Tibial artery (tissue), 4 donors: ENCODE data around the gene FBN3.

ENCODE experiments used
- DNase-seq, 2 donors: peaks; one replicate each; pipeline ENCODE4 v3.0.0-alpha.2; 2019
- H3K27ac ChIP-seq, 2 donors: fragments of 200-600 bp; sonication (generic) in 1 of 2; 1 replicate in 1 of 2; 2 replicates in 1 of 2; pipeline ENCODE4 v1.5.1; 2018 to 2019; ENCODE audit warnings: mild to moderate bottlenecking in 1 of 2
- H3K27me3 ChIP-seq, 2 donors: fragments of 200-600 bp; sonication (generic) in 1 of 2; one replicate each; pipeline versions ENCODE4 v1.5.1 to v1.6.0; 2016 to 2019
- H3K36me3 ChIP-seq, 3 donors: fragments of 200-600 bp; sonication (generic) in 2 of 3; one replicate each; pipeline ENCODE4 v1.5.1; 2016 to 2019; ENCODE audit warnings: mild to moderate bottlenecking in 2 of 3
- H3K4me1 ChIP-seq, 4 donors: fragments of 200-600 bp; sonication (generic) in 2 of 4; 1 replicate in 3 of 4; 2 replicates in 1 of 4; pipeline ENCODE4 v1.5.1; 2016 to 2019
- H3K4me3 ChIP-seq, 2 donors: fragments of 200-600 bp; sonication (generic) in 1 of 2; 1 replicate in 1 of 2; 2 replicates in 1 of 2; pipeline ENCODE4 v1.5.1; 2018 to 2019; ENCODE audit warnings: mild to moderate bottlenecking in 2 of 2
- H3K9me3 ChIP-seq, 3 donors: fragments of 200-600 bp; sonication (generic) in 1 of 3; one replicate each; pipeline ENCODE4 v1.5.1; 2016 to 2019
- intact Hi-C: fragments of 100-400 bp; cut with DNase I; formaldehyde crosslinking; loops from one replicate; pipeline ENCODE4 v1.15.0; 2023; ENCODE audit warnings: low total_unique reads
- TF ChIP-seq, protein P1 (sequence below), 2 experiments: fragments of 200-600 bp in 1 of 2; fragments of 450-650 bp in 1 of 2; IDR thresholded peaks; one replicate each; pipeline ENCODE4 v1.5.1; 2017 to 2019; ENCODE audit warnings: antibody characterized with exemption in 2 of 2, mild to moderate bottlenecking in 1 of 2, moderate library complexity in 1 of 2

Gene FBN3

DNA sequence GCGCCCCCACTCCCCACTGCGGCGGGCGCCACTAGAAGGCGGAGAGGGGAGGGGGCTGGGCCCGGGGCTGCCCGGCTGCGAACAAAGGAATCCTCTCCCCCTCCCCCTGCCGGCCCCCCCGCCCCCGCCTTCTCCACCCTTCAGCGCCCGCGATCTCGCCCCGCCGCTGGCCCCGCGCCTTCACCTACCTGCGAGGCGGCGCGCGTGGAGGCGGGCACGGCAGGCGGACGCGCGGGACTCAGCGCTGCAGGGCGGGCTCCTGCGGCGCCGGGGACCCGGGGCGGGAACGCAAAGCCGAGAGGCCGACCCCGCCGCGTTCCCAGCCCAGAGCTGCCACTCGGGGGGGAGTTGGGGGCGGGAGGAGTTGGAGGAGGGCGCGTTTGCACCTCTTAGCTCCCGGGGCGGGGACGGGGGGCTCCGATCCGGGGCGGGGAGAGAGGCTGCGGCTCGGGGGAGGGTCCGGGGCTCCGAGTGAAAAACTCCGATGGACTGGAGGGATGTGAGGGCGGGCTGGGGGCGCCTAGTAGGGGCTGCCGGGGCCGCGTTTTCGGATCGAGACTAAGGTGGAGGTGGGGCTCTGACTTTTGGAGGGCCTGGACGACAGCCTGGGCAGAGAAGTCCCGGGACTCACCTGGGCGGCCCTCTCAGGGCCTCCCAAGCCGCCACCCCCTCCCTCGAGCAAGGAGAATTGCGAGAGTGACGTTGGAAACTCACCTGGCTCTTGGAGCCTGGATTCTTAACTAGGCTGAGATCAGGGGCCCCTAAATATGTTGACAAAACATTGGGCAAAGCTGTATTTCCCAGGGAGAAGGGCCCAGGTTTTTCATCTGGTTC lies at the start of gene FBN3:
TSS of gene FBN3 (minus strand) at position 332 of the 834 bp plus-strand sequence. CDS start 2,112 bp downstream, outside the sequence.
- intact Hi-C loops = loop anchor here (10.0 kb wide), 1 partner anchor 105 kb away; no protein-coding TSS in a partner anchor
- no peak for DNase-seq
- H3K36me3 ChIP-seq = no peaks in the 10 kb centered on the region

GRCh38 chr19:8196271-8196927 lies 47.0 kb upstream of the FBN3 start:
- peaks cover 0 to 26% of the 10 kb centered on the region in 2 donors for H3K27me3 ChIP-seq
- H3K36me3 ChIP-seq = no peaks in the 10 kb centered on the region
- H3K27ac ChIP-seq = no peak overlapping the region
- no peak for DNase-seq
- H3K9me3 ChIP-seq = no peaks in the 10 kb centered on the region
- peaks cover 0 to 4% (median 0%) of the 10 kb centered on the region in 4 donors for H3K4me1 ChIP-seq
- TF ChIP-seq, protein P1, sequence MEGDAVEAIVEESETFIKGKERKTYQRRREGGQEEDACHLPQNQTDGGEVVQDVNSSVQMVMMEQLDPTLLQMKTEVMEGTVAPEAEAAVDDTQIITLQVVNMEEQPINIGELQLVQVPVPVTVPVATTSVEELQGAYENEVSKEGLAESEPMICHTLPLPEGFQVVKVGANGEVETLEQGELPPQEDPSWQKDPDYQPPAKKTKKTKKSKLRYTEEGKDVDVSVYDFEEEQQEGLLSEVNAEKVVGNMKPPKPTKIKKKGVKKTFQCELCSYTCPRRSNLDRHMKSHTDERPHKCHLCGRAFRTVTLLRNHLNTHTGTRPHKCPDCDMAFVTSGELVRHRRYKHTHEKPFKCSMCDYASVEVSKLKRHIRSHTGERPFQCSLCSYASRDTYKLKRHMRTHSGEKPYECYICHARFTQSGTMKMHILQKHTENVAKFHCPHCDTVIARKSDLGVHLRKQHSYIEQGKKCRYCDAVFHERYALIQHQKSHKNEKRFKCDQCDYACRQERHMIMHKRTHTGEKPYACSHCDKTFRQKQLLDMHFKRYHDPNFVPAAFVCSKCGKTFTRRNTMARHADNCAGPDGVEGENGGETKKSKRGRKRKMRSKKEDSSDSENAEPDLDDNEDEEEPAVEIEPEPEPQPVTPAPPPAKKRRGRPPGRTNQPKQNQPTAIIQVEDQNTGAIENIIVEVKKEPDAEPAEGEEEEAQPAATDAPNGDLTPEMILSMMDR (IDR thresholded peaks at IDR 0.05) = no peak
- intact Hi-C loops = no loop called here
- H3K4me3 ChIP-seq = no peak overlapping the region

More for the DNA sequence above, at the start of gene FBN3:
- H3K9me3 ChIP-seq = no peaks in the 10 kb centered on the region
- H3K27ac ChIP-seq = no peak within 1 kb of the TSS
- H3K4me3 ChIP-seq = no peak within 1 kb of the TSS
- H3K27me3 ChIP-seq = peaks cover 3 to 72% of the 10 kb centered on the region in 2 donors
- TF ChIP-seq, protein P1 (IDR thresholded peaks at IDR 0.05) = no peak
- H3K4me1 ChIP-seq = peaks cover 0 to 30% (median 10%) of the 10 kb centered on the region in 4 donors

- Histone ChIP-seq H3K27ac (no peak overlapping the region), H3K4me3 (no peak overlapping the region), H3K27me3 (peaks cover 0 to 23% of the 10 kb centered on the region in 2 donors), H3K4me1 (peaks cover 0 to 4% (median 0%) of the 10 kb centered on the region in 4 donors), H3K36me3 (no peaks in the 10 kb centered on the region), H3K9me3 (no peaks in the 10 kb centered on the region)
- intact Hi-C loops = no loop called here
- TF ChIP-seq, protein P1 (IDR thresholded peaks at IDR 0.05) = no peak
- no peak for DNase-seq
These were observed 45.3 kb upstream of the FBN3 start for GRCh38 chr19:8194528-8195267.

GRCh38 chr19:8192221-8192820 lies 42.9 kb upstream of the FBN3 start:
- Histone ChIP-seq H3K9me3 (no peaks in the 10 kb centered on the region), H3K4me3 (no peak overlapping the region), H3K36me3 (no peaks in the 10 kb centered on the region), H3K4me1 (peaks cover 0 to 4% (median 0%) of the 10 kb centered on the region in 4 donors), H3K27me3 (peaks cover 0 to 10% of the 10 kb centered on the region in 2 donors), H3K27ac (no peak overlapping the region)
- intact Hi-C loops = no loop called here
- TF ChIP-seq, protein P1 (IDR thresholded peaks at IDR 0.05) = no peak
- no peak for DNase-seq
